HG02642 (cell line): ENCODE measurements around the gene ALOX12B.
"Not testable (repeated sequence)": the region's sequence is repeated elsewhere in the genome, so short reads cannot be mapped to it uniquely, and the experiment has no call there.

ENCODE experiments used
- ATAC-seq: cut with Tn5 transposase; IDR thresholded peaks from one replicate; pipeline ENCODE4 v1.9.1; 2021; ENCODE audit warnings: mild to moderate bottlenecking; ENCODE audit not compliant: unreplicated experiment, poor library complexity

ALOX12B gene

DNA sequence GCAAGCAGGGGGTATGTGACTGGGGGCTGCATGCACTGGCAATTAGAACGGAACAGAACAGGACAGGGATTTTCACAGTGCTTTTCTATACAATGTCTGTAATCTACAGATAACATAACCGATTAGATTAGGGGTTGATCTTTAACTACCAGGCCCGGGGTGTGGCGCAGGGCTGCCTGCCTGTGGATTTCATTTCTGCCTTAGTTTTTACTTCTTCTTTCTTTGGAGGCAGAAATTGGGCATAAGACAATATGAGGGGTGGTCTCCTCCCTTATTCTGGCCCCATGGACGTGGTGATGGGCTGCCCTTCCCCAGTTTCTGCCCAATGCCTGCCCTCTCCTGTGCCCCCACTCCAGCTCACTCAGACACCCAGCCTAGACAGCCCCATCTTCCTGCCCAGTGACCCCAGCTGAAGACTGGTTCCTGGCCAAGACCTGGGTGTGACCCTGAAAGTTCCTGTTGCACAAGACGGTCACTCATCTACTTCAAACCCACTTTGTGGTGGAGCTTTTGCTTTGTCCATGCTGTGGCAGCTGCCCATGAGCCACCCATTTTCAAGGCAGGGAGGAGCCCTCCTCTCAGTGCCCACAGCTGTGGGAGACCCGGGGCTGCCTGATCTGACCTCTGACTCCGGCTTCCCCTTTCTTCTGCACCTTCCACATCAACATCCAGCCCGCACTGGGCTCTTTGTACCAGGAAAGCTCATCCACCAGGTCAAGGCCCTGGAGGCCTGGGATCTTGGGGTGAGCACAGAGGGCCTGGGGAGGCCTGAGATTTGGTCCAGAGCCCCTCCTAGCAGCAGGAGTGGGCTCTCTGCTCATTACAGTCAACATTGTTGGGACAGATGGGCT is 18.6 kb downstream of the ALOX12B start:
- ATAC-seq, result no peak

DNA sequence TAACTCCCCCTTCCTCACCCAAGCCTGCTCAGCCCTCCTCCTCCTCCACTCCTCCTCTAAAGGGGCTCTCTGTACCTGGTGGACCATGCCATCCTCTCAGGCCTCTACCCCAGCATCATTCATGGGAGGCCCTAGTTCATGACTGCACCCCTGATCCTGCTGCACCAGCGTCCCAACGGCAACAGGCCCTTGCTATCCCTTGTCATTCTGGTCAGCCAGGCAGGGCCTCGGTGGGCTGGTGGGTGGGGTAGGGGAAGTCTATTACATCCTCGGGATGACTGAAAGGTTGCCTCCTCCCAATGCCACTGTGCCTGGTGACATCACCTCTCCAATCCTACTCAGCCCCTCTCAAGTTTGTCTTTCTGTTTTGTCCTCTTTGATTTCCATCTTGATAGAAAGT is 19.7 kb downstream of the ALOX12B start:
- no peak for ATAC-seq

GRCh38 chr17:8066841-8067775 is 20.4 kb downstream of the ALOX12B start:
- no peak for ATAC-seq

GRCh38 chr17:8064561-8065019 is 22.9 kb downstream of the ALOX12B start:
- ATAC-seq, result no peak

DNA sequence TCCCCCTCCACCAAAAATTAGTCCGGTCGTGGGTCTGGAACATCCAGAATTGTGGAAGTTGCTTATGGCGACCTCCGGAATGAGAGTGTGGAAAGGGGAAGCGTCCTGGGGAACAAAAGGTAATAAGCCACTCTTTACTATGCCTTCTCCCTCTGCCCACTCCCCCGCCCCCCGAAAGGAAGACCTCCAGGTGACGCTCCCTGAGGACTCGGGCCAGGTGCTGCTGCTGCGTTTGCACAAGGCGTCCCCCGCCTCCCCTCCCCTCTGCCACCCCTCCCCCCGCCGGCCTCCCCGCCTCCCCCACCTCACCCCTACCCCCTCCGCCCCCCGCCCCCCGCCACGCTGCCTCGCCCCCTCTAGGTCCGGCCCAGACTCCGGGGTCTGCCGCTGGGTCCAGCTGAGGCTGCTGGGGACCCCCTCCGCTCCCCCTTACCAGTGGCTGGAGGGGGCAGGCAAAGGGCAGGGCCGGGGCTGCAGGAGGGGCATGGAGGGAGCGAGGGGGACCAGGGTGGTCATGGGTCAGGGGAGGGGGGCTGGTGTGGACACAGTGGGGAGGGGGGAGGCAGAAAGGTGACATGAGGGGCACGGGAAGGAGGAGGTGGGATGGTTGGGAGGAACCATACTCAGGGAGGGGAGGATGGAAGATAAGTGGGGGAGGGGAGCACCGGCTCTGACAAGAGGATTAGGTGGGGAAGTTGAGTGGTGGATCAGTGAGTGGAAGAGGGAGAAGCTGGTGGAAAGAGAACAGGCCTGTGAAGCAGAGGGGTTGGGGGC is 23.6 kb downstream of the ALOX12B start:
- no peak for ATAC-seq

GRCh38 chr17:8062807-8063483 is 24.6 kb downstream of the ALOX12B start:
- ATAC-seq, result no peak

DNA sequence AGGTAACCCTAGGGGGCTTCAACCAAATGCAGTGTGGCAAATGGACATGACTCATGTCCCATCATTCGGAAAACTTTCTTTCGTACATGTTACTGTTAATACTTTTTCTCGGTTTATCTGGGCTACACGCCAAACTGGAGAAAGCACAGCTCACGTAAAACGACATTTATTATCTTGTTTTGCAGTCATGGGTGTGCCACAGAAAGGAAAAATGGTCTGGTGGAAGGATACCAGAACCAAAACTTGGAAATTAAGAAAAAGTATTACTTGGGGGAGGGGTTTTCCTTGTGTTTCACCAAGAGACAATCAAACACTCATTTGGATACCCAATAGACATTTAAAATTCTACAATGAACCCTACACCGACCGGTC is 25.1 kb downstream of the ALOX12B start:
- ATAC-seq, result no peak

DNA sequence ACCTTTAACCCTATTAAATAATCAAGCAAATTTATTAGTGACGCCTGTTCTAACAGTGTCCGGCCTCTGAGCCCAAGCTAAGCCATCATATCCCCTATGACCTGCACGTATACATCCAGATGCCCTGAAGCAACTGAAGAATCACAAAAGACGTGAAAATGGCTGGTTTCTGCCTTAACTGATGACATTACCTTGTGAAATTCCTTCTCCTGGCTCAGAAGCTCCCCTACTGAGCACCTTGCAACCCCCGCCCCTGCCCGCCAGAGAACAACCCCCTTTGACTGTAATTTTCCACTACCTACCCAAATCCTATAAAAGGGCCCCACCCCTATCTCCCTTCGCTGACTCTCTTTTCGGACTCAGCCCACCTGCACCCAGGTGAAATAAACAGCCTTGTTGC is 25.7 kb downstream of the ALOX12B start:
- ATAC-seq, result not testable (repeated sequence)

- no peak for ATAC-seq
Measured at GRCh38 chr17:8060274-8060673, 27.2 kb downstream of the ALOX12B start.

DNA sequence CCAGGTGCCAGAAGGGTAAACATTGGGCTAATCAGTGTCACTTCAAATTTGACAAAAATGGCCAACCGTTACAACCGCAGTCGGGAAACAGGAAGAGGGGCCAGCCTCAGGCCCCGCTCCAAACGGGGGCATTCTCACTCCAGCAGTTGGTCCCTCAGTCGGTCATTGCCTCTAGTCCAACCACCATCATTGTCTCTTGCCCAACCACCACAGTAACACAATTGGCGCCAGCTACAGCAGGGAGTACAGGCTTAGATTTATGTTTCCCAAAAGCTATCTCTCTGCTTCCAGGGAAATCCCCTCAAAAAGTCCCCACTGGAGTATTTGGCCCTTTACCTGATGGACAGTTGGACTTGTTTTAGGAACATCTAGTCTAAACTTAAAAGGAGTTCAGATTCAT is 28.4 kb downstream of the ALOX12B start:
- no peak for ATAC-seq

- ATAC-seq, result no peak
Measured at GRCh38 chr17:8057691-8058114, 29.8 kb downstream of the ALOX12B start.

DNA sequence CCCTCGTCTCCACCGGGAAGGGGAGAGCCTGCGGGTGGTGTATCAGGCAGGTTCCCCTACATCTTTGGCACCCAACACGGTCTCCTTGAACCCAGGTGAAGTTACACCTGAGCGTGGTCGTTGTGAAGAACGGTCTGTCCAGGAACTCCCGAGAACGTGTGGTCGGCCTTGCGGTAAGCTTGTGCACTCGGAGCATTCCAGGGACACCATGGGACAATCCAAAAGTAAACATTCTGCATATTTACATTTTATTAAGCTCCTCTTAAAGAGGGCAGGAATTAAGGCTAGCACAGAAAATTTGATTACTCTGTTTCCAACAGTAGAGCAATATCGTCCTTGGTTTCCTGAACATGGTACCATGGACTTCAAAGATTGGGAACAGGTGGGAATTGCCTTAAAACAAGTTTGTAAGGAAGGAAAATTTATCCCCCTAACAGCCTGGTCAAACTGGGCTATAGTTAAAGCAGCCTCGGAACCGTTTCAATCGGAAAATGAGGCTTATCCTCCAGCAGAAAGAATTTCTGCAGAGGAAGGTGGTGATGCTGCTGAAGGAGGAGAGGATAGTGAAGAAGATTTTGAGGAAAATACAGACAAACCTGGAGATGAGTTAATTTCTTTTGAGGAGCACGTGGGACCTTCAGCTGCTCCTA is 30.4 kb downstream of the ALOX12B start:
- no peak for ATAC-seq

- ATAC-seq, result no peak
Measured at GRCh38 chr17:8056232-8056975, 31.1 kb downstream of the ALOX12B start.

- no peak for ATAC-seq
Measured at GRCh38 chr17:8055851-8056231, 31.7 kb downstream of the ALOX12B start.

- no peak for ATAC-seq
Measured at GRCh38 chr17:8053600-8053999, 33.9 kb downstream of the ALOX12B start.

DNA sequence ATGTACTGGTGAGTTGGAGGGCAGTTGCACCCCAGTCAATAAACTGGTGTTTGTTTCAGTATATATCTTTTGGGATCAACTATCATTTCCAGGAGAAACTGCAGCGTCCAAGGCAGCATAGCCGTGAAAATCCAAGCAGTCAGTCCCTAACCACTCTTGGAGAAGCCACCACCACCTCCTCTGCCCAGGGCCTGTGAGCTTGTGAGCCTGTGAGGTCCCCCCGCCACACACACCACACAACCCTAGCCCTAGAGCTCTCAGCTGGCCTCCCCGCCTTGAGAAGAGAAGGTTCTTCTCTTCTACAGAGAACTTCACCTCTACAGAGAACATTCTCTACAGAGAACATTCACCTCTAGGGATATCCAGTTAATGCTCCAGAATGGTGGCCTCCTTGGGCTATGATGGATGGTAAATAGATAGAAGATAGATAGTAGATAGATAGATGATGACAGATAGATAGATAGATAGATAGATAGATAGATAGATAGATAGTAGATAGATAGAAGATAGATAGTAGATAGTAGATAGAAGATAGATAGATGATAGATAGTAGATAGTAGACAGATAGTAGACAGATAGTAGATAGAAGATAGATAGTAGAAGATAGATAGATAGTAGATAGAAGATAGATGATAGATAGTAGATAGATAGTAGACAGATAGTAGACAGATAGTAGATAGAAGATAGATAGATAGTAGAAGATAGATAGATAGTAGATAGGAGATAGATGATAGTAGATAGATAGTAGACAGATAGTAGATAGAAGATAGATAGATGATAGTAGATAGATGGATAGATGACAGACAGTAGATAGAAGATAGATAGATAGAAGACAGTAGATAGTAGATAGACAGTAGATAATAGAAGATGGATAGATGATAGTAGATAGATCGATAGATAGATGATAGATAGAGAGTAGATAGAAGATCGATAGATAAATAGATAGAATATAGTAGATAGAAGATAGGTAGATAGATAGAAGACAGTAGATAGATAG is 35.0 kb downstream of the ALOX12B start:
- no peak for ATAC-seq

- ATAC-seq, result no peak
Measured at GRCh38 chr17:8051831-8052230, 35.7 kb downstream of the ALOX12B start.

DNA sequence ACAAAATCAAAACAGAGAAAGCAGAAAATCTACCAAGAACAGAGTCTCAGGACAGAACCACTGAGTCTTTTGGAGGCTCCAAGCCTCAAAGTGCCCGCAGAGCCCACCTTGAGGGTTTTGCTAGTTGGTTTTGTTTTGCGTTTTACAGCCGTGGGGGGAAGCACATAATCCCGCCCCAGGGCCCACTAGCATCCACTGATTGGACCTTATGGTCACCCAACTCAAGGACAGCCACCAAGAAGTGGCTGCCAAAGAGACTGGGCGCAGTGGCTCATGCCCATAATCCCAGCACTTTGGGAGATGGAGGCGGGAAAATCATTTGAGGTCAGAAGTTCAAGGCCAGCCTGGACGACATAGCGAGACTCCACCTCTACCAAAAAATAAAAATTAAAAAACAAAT is 38.8 kb downstream of the ALOX12B start:
- ATAC-seq, result no peak
